GM18508 (cell line): ENCODE data around the gene CPSF6.
"Not testable (repeated sequence)": the region's sequence is repeated elsewhere in the genome, so short reads cannot be mapped to it uniquely, and the experiment has no call there.

ENCODE experiments used
- ATAC-seq: cut with Tn5 transposase; IDR thresholded peaks from one replicate; pipeline ENCODE4 v1.9.1; 2021; ENCODE audit warnings: moderate number of reproducible peaks; ENCODE audit not compliant: insufficient read depth, unreplicated experiment

CPSF6 gene

GRCh38 chr12:69313209-69313608, 73.8 kb downstream of the CPSF6 start:
- ATAC-seq: no peak

GRCh38 chr12:69316784-69317183, 77.4 kb downstream of the CPSF6 start:
- ATAC-seq: not testable (repeated sequence)

- ATAC-seq: not testable (repeated sequence)
These were observed 77.9 kb downstream of the CPSF6 start for GRCh38 chr12:69317233-69317632.

- ATAC-seq: no peak
These were observed 78.9 kb downstream of the CPSF6 start for GRCh38 chr12:69318225-69318624.

- no peak for ATAC-seq
These were observed 82.0 kb downstream of the CPSF6 start for GRCh38 chr12:69321351-69321750.
